ENCODE measurements around the gene DAP.

DNA sequence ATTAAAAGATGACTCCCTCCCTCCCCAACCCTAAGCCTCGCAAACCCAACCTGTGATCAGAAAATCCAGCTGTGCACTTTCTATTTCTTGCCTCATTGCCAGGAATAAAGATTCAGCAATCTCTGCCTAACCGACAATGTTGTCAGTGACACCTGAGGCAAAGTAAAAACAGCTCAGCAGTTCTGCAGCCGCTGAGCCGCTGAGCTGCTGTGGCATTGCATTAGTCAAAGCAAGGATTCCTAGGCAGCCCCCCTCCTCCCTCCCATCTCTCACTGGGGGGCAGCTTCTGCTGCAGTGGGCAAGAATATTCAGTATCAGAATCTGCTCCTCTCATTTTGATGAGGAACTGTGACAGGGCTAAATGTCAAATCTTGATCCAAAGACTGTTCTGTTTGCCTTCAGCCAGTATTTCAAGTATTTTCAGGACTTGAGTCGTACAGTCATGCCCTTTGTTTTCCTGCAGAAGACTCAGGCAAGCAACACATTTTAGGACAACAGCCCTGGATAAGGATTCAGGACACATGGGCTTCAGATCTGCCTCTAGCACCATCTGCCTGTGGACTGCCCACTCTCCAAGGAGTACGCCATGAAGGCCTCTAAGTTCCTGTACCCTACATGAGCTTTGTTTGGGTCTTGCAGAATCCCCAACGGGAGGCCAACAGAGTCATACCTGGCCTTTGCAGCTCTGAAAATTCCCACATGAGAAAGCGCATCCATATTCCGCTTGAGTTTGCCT is 41.1 kb upstream of the DAP start:
- TF ChIP-seq POLR2AphosphoS5 (IDR thresholded peaks at IDR 0.05) (no peak), POLR2A (IDR thresholded peaks at IDR 0.05) (no peak)
- TF ChIP-seq, protein P1, sequence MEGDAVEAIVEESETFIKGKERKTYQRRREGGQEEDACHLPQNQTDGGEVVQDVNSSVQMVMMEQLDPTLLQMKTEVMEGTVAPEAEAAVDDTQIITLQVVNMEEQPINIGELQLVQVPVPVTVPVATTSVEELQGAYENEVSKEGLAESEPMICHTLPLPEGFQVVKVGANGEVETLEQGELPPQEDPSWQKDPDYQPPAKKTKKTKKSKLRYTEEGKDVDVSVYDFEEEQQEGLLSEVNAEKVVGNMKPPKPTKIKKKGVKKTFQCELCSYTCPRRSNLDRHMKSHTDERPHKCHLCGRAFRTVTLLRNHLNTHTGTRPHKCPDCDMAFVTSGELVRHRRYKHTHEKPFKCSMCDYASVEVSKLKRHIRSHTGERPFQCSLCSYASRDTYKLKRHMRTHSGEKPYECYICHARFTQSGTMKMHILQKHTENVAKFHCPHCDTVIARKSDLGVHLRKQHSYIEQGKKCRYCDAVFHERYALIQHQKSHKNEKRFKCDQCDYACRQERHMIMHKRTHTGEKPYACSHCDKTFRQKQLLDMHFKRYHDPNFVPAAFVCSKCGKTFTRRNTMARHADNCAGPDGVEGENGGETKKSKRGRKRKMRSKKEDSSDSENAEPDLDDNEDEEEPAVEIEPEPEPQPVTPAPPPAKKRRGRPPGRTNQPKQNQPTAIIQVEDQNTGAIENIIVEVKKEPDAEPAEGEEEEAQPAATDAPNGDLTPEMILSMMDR (IDR thresholded peaks at IDR 0.05), result no peak
